ENCODE measurements around the gene LANCL2.

Gene LANCL2

GRCh38 chr7:55375237-55375636 is 10.1 kb downstream of the LANCL2 start:
- TF ChIP-seq, protein P1, sequence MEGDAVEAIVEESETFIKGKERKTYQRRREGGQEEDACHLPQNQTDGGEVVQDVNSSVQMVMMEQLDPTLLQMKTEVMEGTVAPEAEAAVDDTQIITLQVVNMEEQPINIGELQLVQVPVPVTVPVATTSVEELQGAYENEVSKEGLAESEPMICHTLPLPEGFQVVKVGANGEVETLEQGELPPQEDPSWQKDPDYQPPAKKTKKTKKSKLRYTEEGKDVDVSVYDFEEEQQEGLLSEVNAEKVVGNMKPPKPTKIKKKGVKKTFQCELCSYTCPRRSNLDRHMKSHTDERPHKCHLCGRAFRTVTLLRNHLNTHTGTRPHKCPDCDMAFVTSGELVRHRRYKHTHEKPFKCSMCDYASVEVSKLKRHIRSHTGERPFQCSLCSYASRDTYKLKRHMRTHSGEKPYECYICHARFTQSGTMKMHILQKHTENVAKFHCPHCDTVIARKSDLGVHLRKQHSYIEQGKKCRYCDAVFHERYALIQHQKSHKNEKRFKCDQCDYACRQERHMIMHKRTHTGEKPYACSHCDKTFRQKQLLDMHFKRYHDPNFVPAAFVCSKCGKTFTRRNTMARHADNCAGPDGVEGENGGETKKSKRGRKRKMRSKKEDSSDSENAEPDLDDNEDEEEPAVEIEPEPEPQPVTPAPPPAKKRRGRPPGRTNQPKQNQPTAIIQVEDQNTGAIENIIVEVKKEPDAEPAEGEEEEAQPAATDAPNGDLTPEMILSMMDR (IDR thresholded peaks at IDR 0.05; ENCODE audit: low read depth, low read length, missing control alignments) = no peak
- no peaks in the 10 kb centered on the region for H3K27me3 ChIP-seq (replicated peaks)
- H3K27ac ChIP-seq = no peak overlapping the region
- no peak for DNase-seq
- in situ Hi-C loops (cut with HindIII; ENCODE audit: low pct_ligation_motif_present, low sequenced_read_pairs) = no loop called here
- H3K4me3 ChIP-seq (ENCODE audit: low read depth, low read length) = no peak overlapping the region
- H3K36me3 ChIP-seq (replicated peaks) = no peaks in the 10 kb centered on the region

GRCh38 chr7:55377162-55377817 is 12.2 kb downstream of the LANCL2 start:
- no peaks in the 10 kb centered on the region for H3K27me3 ChIP-seq (replicated peaks)
- TF ChIP-seq, protein P1 (IDR thresholded peaks at IDR 0.05; ENCODE audit: low read depth, low read length, missing control alignments) = no peak
- DNase-seq = no peak
- no peak overlapping the region for H3K4me3 ChIP-seq (ENCODE audit: low read depth, low read length)
- no peak overlapping the region for H3K27ac ChIP-seq
- no peaks in the 10 kb centered on the region for H3K36me3 ChIP-seq (replicated peaks)
- in situ Hi-C loops (cut with HindIII; ENCODE audit: low pct_ligation_motif_present, low sequenced_read_pairs) = no loop called here

DNA sequence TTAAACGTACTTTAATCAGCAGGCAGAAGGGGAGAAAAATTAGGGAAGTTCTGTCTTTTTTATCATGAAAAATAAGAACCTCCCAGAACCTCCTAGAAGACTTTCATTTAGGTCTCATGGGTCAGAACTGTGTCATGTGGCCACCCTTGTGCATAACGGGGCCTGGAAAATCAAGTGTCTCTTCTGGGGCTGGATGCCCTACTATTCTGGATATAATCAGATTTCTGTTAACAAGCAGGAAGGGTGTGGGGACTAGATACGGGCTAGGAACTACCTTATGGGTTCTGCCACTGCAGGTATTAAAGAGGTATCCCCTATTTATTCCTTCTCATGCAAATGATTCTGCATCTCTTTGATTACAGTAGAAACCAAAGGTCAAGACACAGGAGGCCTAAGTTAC is 14.1 kb downstream of the LANCL2 start:
- H3K4me3 ChIP-seq (ENCODE audit: low read depth, low read length) = no peak overlapping the region
- DNase-seq = no peak
- in situ Hi-C loops (cut with HindIII; ENCODE audit: low pct_ligation_motif_present, low sequenced_read_pairs) = no loop called here
- H3K27ac ChIP-seq = no peak overlapping the region
- H3K36me3 ChIP-seq (replicated peaks) = no peaks in the 10 kb centered on the region
- TF ChIP-seq, protein P1 (IDR thresholded peaks at IDR 0.05; ENCODE audit: low read depth, low read length, missing control alignments) = no peak
- no peaks in the 10 kb centered on the region for H3K27me3 ChIP-seq (replicated peaks)

DNA sequence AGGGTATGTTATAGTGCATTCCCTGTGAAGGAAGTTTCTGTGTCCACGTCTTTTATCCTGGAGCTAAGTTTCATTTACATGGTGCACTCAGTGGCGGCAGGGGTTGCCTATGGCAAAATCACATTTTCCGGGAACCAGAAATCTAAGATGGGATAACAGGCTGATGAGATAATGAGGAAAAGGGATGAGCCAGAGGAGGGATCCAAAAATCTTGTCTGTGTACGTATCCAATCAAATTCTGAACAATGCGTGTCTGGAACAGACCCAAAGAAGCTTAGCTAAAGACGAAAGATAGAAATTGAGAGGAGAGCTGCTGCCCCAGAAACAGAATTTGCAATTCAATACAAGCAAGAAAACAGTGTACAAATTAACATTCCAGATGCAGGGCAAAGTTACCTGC is 16.1 kb downstream of the LANCL2 start:
- TF ChIP-seq, protein P1 (IDR thresholded peaks at IDR 0.05; ENCODE audit: low read depth, low read length, missing control alignments) = no peak
- no peak overlapping the region for H3K27ac ChIP-seq
- no peaks in the 10 kb centered on the region for H3K27me3 ChIP-seq (replicated peaks)
- in situ Hi-C loops (cut with HindIII; ENCODE audit: low pct_ligation_motif_present, low sequenced_read_pairs) = no loop called here
- no peak overlapping the region for H3K4me3 ChIP-seq (ENCODE audit: low read depth, low read length)
- H3K36me3 ChIP-seq (replicated peaks) = no peaks in the 10 kb centered on the region
- no peak for DNase-seq

DNA sequence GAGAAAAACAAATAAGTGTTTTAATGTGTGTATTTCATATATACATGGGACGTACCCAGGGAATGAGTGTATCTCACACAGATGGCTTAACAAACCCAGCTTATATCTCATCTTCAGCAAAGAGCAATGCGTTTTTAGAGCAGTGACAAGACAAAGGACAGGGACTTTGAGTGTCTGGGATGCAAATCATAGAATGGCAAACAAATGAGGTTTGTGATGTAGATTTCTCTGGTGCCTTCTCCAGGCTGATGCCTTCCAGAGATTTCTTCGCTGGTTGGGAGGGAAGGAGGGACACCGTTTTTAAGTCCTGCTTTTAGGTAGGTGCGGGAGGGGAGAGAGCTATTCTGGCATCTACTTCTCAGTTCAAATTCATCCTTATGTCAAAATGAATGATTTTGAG is 16.6 kb downstream of the LANCL2 start:
- no peaks in the 10 kb centered on the region for H3K27me3 ChIP-seq (replicated peaks)
- no peaks in the 10 kb centered on the region for H3K36me3 ChIP-seq (replicated peaks)
- in situ Hi-C loops (cut with HindIII; ENCODE audit: low pct_ligation_motif_present, low sequenced_read_pairs) = no loop called here
- no peak for DNase-seq
- H3K4me3 ChIP-seq (ENCODE audit: low read depth, low read length) = no peak overlapping the region
- TF ChIP-seq, protein P1 (IDR thresholded peaks at IDR 0.05; ENCODE audit: low read depth, low read length, missing control alignments) = no peak
- no peak overlapping the region for H3K27ac ChIP-seq

DNA sequence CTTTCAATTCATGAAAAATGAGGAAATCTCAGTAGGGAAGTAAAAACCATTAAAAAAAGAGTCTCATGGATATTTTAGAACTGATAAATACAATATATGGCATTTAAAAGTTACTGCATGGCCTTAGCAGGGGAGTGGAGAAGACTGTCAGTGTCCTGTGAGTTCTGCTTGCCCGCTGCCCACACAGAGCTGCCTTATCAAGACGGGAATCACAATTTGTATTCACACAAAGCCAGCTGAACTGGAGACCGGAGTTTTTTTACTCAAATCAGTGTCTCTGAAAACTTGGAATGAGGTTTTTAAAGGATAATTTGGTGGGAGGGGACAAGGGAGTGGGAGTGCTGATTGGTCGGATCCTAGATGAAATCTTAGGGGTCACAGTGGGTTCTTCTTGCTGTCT is 17.1 kb downstream of the LANCL2 start:
- Histone ChIP-seq H3K36me3 (replicated peaks) (no peaks in the 10 kb centered on the region), H3K4me3 (ENCODE audit: low read depth, low read length) (no peak overlapping the region), H3K27me3 (replicated peaks) (no peaks in the 10 kb centered on the region), H3K27ac (no peak overlapping the region)
- no peak for DNase-seq
- in situ Hi-C loops (cut with HindIII; ENCODE audit: low pct_ligation_motif_present, low sequenced_read_pairs) = no loop called here
- TF ChIP-seq, protein P1 (IDR thresholded peaks at IDR 0.05; ENCODE audit: low read depth, low read length, missing control alignments) = no peak
